Stimulated activated CD8-positive, alpha-beta memory T cell treated with anti-CD3 and anti-CD28 coated beads, Interleukin-7, amount 100 ng/mL, for 24 hours (primary cell): ENCODE data around the gene ADGRD2.
"Not testable (repeated sequence)": the region's sequence is repeated elsewhere in the genome, so short reads cannot be mapped to it uniquely, and the experiment has no call there.

Source experiments
- DNase-seq: peaks from one replicate; pipeline ENCODE4 v3.0.0-alpha.2; 2020; ENCODE audit warnings: low read depth

ADGRD2 gene, protein sequence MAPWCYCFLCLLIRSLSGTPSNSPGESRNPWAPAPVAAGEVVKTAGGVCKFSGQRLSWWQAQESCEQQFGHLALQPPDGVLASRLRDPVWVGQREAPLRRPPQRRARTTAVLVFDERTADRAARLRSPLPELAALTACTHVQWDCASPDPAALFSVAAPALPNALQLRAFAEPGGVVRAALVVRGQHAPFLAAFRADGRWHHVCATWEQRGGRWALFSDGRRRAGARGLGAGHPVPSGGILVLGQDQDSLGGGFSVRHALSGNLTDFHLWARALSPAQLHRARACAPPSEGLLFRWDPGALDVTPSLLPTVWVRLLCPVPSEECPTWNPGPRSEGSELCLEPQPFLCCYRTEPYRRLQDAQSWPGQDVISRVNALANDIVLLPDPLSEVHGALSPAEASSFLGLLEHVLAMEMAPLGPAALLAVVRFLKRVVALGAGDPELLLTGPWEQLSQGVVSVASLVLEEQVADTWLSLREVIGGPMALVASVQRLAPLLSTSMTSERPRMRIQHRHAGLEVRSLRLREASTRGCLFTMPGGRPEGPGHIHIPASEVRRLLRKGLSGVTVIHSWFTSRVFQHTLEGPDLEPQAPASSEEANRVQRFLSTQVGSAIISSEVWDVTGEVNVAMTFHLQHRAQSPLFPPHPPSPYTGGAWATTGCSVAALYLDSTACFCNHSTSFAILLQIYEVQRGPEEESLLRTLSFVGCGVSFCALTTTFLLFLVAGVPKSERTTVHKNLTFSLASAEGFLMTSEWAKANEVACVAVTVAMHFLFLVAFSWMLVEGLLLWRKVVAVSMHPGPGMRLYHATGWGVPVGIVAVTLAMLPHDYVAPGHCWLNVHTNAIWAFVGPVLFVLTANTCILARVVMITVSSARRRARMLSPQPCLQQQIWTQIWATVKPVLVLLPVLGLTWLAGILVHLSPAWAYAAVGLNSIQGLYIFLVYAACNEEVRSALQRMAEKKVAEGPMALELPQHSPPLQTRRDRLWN

DNA sequence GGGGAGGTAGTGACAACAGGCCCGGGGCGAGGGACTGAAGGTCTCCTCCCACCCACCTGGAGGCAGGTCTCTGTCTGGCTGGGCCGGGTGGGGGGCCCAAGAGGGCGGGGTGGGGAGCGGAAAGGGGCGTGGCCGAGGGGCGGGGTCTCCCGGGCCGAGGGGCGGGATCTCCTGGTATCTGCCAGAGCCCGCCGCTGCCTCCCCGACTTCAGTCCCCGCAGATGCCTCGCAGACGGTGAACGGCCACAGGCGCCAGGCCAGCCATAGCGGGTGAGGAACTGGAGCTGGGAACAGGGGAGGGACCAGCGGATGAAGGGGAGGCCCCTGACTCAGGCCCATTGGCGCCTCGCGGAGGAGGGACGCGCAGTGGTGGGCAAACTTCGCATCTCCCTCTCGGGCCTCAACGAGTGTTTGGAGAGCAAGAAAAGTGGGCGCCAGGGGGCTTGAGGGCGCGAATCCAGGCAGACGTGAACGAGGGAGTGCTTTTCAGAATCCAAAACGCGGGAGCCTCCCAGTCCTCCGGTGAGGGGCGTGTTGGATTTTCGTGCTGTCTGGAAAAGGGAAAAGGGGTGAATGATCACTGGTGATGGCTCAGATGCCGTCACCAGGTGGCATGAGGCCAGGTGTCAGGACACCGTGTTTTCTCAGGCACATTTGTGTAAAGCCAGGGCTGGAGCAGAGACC lies at the start of gene ADGRD2:
Gene ADGRD2 (plus strand): TSS at position 211 of the 684 bp plus-strand sequence. CDS start 1,216 bp downstream, outside the sequence.
- DNase-seq, result no peak

DNA sequence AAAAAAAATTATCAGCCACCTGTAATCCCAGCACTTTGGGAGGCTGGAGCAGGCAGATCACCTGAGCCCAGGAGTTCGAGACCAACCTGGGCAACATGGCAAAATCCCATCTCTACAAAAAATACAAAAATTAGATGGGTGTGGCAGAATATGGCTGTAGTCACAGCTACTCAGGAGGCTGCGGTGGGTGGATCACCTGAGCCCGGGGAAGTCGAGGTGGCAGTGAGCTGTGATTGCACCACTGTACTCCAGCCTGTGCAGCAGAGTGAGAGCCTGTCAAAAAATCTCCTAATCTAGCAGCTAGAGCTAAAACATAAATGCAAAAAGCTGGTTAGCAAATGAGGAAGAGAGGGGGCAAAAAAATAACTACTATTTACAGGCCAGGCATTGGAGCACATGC lies 47.0 kb upstream of the ADGRD2 start:
- no peak for DNase-seq

DNA sequence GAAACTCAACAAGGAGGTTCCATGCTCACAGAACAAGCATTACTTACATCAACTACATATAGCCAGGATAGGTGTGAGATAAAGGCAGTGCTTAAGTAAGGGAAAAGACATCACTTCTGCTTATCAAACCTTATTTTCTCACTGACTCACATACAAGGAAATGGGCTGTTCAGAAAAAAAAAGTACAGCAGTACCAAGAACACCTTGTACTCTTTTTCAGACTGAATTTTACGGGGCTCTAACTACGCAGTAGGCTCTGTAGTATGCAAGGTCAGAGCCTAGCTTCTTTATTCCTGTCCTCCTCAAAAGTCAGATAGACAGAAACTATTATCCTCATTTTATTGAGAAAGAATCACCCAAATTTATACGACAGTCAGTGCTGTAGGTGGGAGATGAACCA lies 40.8 kb upstream of the ADGRD2 start:
- DNase-seq, result no peak

DNA sequence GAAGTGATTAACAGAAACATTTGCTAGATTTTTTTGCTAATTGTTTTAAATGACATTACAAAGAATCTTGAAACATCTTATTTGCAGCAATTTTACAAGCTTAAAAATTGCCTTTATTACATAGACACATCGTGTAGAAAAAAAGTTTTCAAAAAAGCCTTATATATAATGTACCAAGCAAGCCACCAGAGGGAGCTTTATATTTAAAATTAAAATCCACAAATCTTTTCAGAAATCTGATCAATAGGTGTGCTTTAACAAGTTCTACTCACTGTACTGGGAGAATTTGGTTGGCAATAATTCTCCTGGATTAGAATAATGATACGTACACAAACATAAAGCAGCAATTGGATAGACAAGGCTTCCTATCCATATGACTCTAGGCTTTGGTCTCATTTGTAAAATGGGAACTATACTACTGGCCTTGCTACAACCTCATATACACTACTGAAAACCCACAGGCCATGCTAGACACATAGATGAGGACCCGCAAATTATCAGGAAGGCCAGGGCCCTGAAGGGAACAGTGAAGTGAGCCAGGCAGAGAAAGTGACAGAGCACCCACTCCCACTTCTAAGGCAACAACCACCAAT lies 39.8 kb upstream of the ADGRD2 start:
- DNase-seq, result no peak

DNA sequence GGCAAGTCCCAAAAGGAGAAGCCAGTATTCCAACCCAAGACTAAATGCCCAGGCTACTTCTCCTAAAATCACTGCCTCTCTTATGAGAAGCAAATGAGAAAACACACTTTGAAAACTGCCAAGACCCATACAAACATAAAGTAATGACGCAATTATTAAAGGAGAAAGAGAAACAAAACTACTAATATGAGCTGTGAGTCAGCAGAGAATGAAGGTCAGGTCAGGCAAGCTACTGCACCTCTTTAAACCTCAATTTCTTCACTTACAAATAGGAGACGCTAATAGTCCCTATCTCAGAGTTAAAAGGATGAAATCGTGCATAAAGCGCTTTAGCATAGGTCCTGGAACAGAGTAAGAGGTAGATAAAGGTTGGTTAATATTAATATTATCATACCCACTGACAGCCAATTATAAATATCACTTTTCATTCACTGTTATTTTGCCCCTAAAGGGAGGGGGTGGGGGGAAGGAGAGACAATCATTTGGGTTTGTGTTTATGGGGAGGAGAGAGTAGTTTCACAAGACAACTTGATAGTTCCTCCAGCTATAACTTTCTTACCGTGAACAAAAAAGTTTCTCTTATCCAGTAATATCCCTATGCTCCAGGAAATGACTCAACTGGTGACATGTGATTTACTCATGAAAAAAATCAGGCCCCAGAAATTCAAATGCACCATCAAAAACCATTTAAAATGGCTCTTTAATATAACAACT lies 38.6 kb upstream of the ADGRD2 start:
- DNase-seq, result no peak

DNA sequence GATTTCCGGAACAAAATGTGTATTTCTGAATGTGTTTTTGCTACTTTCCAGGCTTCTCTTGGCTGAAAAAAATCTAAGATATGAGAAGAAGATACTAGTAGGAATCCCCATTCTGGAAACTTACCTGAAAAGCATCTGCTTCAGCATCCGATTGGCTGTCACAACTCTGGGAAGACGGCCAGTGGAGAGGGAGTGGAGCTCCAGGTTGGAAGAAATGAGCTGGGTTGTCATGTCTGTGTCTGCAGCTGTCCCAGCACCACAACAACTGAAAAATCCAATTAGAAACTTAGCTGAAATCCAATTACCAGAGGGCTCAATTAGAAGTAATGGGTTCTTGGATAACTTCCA lies 38.0 kb upstream of the ADGRD2 start:
- DNase-seq, result no peak

DNA sequence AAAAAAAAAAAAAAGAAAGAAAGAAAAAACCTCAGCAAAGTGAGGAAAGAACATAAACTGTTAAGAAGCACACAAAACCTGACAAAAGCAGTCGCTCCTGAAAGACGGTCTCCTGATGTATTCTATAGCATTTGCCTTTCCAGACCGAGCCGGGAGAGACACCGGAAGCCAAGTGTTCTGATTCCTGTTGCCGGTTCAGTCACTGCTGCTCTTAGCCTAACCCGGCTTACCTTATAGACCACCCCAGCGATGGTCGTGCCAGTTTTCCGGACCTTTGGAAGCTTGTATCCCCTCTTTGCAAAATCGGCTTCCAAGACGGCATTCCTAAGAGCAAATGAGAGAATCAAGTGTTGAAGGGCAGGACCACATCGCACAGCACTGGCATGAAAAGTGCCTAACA lies 35.6 kb upstream of the ADGRD2 start:
- DNase-seq, result no peak

DNA sequence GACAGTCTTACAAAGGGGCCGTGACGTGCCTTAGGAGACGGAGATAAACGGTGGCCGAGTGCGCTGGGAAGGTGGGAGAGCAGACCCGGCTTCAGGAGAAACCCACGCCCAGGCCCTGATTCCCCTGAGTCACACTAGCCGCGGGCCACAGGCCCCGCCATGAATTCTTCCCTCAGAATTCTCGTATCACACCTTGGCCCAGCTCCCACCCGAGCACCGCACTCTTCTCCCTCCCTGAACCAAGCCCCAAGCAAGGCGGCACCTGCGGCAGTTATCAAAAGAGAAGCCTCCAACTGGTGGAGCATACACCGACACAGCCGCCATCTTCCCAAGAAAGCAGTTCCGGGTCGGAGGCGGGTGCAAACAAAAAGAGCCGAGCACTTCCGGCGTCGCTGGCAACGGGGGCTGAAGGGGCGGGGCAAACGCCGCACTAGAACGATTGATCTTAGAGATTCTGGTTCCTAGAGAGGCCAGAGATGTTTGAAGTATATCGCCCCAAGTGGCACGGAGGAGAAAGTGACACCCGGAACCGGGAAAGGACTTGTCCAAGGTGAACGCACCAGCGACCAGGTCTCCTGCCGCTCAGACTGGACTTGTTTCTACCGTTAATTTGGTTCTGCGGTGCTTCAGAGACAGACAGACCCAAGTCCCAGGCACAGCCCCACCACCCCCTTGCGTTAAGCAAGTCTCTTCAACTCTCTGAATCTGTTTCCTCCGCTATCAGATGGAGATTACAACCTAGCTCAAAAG lies 35.0 kb upstream of the ADGRD2 start, which contains the start of gene PSMB7:
Gene PSMB7 (minus strand): TSS at position 341 of the 750 bp plus-strand sequence. CDS start 17 bp downstream, at position 324.
- peak; percentile 96 for DNase-seq

DNA sequence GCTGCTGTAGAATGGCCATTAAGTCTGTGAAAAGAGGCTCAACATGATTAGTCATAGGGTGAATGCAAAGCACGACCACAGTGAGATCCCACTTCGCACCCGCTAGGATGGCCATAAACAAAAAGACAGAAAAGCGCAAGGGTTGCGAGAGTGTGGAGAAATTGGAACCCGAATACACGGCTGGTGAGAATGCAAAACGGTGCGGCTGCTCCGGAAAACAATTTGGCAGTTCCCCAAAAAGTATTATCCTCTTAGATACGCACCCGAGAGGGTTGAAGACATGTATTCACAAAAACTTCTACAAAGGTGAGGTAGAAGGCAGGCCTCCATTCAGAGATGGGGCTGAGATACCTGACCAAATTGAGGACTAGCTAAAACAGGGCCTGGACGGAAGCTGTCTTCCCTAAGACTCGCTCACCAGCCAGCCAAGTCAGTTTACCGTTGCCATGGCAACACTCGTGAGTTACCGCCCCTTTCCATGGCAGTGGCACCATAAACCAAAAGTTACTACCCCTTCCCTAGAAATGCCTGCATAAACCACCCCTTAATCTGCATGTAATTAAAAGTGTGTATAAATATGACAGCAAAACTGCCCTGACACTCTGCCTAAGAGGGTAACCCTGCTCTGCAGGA lies 34.3 kb upstream of the ADGRD2 start:
- no peak for DNase-seq

DNA sequence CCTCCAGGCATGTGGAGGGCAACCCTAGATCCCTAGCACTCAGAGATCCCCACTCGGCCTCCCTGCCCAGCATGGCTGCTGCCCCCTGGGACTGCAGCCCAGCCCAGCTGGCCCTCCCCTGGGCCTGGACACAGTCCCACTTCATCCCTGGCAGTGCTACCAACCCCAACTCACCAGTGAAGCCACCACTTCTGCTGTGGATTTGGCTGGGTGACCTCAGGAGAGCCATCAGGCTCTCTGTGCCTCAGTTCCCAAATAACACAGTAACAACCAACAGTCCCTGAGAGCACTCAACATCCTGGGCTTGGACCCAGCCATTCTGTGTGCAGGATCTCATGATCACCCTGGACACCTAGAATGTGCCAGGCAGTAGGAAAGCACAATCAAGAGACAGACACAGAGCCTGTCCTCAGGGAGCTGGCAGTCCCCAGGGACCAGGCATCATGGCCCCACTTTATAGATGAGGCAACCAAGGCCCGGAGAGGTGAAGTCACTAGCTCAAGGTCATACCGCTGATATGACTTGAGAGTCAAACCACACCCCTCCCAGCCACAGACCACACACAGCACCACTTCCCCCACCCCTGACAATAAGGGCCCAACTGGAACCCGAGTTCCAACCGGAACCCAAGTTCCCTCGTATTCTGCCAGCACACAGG lies 30.3 kb upstream of the ADGRD2 start:
- no peak for DNase-seq

DNA sequence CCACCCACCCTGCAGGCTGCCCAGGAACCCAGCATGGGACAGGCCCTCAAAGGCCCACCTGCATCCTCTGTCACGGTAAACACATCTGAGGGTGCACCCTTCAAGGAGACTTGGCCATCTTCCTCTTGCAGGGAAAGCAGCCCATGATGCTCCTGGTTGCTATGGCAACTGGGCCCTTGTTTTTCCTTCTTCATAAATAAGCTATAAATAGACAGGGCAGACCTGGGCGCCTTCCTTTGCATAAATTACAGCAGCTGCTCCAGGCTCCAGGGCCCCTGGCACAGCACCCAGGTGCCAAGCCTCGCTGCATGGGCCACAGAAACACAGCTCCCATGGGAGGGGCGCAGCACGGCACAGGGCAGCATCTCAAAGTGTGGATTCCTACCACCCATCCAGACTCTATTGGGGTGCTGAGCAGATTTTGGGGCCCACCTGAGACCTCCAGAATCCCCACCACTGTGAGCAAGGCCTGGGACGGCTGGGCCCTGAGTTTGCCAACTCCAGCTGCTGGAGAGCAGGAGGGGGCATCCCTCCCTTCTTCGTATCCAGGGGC lies 29.2 kb upstream of the ADGRD2 start:
- no peak for DNase-seq

DNA sequence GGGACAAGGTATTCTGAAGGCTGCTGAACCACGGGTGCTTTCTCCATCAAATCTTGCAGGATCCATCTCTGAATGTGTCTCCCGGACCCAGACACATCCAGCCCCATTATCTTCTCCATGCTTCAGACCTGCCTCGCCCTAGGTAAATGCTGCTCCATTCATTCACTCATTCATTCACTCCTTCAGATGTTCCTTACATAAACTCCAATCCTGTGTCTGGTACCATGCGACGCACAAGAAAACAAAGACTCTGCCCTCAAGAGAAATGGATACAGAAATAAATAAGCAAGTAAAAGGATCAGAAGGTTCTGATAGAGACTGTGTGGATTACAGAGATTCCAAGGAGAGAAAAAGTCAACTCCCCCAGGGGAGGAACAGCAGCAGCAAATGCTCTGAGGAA lies 27.1 kb upstream of the ADGRD2 start:
- DNase-seq, result no peak

DNA sequence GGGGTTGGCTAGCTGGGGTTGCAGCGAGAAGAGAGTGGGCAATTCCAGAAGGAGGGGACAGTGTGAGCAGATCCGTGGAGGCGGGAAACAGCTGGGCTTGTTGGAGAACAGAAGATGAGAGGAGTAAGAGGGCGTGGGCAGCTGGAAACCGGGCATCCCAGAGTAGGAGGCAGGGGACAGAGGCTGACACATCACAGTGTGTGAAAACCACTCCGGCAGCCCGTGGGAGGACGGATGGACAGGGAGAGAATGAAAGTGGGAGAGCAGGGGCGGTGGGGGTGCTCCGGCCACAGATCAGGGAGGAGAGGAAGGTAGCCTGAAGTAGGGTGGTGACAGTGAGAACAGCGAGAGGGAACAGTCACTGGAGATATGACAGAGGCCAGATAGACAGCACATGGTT lies 26.7 kb upstream of the ADGRD2 start:
- no peak for DNase-seq

DNA sequence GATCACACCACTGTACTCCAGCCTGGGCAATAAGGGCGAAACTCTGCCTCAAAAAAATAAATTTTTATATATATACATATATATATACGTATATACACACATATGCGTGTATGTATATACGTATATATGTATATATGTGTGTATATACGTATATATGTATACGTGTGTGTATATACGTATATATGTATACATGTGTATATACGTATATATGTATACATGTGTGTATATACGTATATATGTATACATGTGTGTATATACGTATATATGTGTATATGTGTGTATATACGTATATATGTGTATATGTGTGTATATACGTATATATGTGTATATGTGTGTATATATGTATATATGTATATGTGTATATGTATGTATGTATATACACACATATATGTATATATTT lies 24.5 kb upstream of the ADGRD2 start:
- not testable (repeated sequence) for DNase-seq

DNA sequence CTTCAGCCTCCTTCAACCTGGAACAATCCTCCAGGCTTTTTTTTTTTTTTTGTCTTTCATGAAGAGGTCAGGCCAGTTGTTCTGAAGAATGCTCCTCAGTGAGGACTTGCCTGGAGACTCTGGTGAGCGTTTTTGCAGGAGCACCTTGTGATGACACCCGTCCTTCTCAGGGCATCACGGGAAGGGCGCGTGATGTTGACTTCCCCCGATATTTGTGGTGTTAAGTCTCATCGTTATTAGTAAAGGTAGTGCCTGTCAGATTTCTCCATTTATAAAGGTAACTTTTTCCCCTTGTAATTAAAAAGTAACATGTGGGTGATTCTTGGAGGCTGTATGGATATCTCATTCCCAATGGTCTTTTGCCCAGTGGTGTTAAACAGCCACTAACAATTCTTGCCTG lies 23.9 kb upstream of the ADGRD2 start:
- no peak for DNase-seq

DNA sequence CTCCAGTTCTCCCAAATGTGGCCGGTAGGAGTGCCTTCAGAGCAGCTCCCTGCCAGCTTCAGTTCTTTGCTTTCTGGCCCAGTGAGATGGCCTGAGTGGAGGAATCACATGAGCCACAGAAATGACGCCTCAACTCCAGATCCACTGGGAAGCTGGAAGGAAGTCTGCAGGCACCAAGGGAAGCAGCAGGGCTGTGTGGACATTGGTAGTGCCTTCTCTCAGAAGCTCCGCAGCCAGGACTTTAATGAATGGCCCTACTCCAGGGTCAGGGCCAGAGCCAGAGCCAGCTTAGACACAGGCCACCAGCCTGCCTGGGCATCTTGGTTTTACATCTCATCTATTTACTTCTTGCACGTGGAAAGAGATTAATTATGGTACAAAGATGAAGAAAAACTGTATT lies 23.0 kb upstream of the ADGRD2 start:
- DNase-seq, result no peak

DNA sequence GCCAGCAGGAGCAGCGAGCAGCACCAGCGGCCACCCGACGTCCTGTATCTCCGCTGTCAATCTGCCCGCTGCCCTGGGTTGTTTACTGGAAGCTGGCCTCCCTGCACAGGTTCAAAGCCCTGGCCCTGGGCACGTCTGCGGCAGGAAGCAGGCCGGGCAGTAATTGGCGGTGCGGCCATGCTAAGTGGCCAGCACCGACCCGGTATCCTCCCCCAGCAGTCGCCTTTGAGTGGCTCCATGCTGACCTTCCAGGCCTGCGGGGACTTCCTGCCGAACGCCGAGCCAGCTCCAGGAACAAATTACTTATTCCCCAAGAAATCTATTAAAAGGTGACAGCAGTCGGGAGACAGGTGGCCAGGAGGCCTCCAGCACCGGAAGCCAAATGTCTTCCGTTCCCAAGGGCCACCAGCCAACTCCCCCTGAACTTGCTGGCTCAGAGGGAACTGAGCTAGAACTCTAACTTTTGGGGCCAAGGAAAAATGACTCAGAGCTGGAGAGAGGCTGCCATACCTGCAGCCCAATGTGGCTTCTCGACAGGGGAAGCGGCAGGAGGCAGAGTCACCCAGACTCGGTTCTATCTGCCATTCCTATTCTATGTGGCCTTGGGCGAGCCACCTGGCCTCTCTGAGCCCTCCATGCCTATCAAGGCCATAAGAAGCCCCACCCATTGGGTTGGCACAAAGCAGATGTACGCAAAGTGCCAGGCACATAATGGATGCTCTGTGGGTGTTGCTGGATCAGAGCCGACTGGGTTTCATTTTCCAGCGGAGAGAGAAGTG lies 21.3 kb upstream of the ADGRD2 start:
- no peak for DNase-seq

DNA sequence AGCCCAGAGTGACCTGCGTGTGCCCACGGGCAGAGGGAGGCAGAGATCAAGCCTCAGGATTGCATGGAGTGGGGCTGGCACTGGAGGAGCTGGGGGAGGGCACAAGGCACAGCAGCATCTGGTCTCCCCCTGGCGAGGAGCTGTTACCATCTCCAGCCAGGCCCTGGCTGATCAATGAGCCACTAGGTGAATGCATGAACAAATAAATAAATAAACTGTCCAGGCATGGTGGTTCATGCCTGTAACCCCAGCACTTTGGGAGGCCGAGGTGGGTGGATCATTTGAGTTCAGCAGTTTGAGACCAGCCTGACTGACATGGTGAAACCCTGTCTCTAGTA lies 20.8 kb upstream of the ADGRD2 start:
- no peak for DNase-seq

DNA sequence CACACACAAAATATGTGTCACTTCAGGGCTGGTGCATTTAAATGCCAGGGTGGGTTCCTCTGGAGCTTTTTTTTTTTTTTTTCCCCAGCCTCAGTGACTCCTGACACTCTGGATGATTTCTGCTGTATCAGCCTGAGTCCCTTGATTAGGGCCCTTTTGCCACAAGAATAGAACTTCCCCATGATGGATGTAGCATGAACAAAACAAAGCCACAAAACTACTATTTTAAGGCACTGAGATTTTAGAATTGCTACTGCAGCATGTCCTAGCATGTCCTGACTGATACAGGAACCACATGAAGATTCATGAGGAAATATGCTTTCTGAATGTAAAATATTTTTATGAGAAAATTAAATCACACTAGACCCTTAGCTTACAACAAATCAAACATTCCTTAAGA lies 13.9 kb upstream of the ADGRD2 start:
- no peak for DNase-seq
